HFFc6 (cell line): ENCODE data around the gene SLC39A11. TPM values are rescaled to one million over a fixed set of nuclear protein-coding genes. Genes with fewer than 3 reads are reported as not detected.

Experiments
- DNase-seq: peaks from one replicate; pipeline ENCODE4 v3.0.0-alpha.2; 2018
- H3K27ac Mint-ChIP-seq: 2 replicates; pipeline ENCODE4 v1.8.0; 2020; ENCODE audit warnings: mild to moderate bottlenecking, mixed read lengths
- H3K27me3 Mint-ChIP-seq: 2 replicates; pipeline ENCODE4 v1.8.0; 2021; ENCODE audit warnings: mild to moderate bottlenecking, moderate library complexity, mixed read lengths; ENCODE audit not compliant: insufficient read depth
- H3K36me3 Mint-ChIP-seq: 2 replicates; pipeline ENCODE4 v1.8.0; 2021; ENCODE audit warnings: low read depth, mixed read lengths
- H3K4me1 Mint-ChIP-seq: 2 replicates; pipeline ENCODE4 v1.8.0; 2020; ENCODE audit warnings: low read depth, mixed read lengths
- H3K4me3 Mint-ChIP-seq: 2 replicates; pipeline ENCODE4 v1.8.0; 2020; ENCODE audit warnings: mild to moderate bottlenecking, moderate library complexity, mixed read lengths
- H3K9me3 Mint-ChIP-seq: 2 replicates; pipeline ENCODE4 v1.8.0; 2020; ENCODE audit warnings: mild to moderate bottlenecking, mixed read lengths
- total RNA-seq, 6 experiments: library from RNA; stranded (reverse); fragmentation: NEBNext Ultra II Directional; extraction: Animal tissue kit (Norgen Biotek cat#: 25700); gene quantifications; 2 replicates in 1 of 6; 3 replicates in 5 of 6; pipeline ENCODE4 v1.2.3, GENCODE V29; 2021
- TF ChIP-seq, protein P1 (sequence below): fragments of 200-600 bp; sonication (generic); IDR thresholded peaks from 2 replicates; pipeline ENCODE4 v1.5.0; 2021; ENCODE audit warnings: antibody characterized with exemption, mild to moderate bottlenecking

SLC39A11 gene
- total RNA-seq, 6 experiments from 2014 or later: 29.7 to 40.6 (median 34.9) TPM

DNA sequence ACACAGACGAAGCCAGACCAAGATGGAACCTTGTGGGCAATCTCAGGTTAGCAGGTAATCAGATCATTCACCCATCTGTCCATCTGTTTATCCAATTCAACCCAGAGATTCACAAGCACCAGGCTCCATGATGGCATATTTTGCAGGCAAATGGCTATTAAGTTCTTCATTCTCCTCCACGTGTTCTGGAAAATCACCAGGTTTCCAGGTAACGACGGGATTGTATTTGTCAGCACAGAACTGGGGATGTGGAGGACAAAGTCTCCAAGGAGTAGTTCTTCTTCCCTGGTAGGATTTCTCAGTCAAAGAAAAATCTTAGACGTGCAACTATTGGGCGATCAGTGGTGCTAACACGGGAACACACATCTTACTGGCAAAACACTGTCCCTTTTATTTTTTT, 368.8 kb downstream of the SLC39A11 start:
- Mint-ChIP-seq H3K36me3 (peaks cover 4% of the 10 kb centered on the region; the same call in 1 of the 2 replicates), H3K4me3 (no peak overlapping the region), H3K4me1 (peaks cover 44% of the 10 kb centered on the region), H3K9me3 (no peaks in the 10 kb centered on the region), H3K27me3 (peaks cover 3% of the 10 kb centered on the region), H3K27ac (peak overlapping the region; percentile 61; the same call in 1 of the 2 replicates)
- TF ChIP-seq, protein P1, sequence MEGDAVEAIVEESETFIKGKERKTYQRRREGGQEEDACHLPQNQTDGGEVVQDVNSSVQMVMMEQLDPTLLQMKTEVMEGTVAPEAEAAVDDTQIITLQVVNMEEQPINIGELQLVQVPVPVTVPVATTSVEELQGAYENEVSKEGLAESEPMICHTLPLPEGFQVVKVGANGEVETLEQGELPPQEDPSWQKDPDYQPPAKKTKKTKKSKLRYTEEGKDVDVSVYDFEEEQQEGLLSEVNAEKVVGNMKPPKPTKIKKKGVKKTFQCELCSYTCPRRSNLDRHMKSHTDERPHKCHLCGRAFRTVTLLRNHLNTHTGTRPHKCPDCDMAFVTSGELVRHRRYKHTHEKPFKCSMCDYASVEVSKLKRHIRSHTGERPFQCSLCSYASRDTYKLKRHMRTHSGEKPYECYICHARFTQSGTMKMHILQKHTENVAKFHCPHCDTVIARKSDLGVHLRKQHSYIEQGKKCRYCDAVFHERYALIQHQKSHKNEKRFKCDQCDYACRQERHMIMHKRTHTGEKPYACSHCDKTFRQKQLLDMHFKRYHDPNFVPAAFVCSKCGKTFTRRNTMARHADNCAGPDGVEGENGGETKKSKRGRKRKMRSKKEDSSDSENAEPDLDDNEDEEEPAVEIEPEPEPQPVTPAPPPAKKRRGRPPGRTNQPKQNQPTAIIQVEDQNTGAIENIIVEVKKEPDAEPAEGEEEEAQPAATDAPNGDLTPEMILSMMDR: no peak
- no peak for DNase-seq

DNA sequence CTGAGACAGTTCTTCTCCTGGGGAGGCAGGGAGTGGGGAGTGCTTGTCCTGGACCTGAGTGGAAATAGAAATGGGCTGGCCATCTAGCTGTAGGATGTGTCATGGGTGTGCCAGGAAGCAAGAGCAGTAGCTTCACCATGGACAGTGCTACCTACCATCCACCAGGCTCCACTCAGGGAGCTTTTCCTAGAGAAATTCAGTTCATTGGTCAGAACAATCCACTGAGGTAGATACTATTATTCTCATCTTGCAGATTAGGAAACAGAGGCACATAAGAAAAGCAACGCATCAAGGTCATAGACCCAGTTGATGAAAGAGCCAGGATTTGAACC, 372.0 kb downstream of the SLC39A11 start:
- H3K36me3 Mint-ChIP-seq: peaks cover 4% of the 10 kb centered on the region; the same call in 1 of the 2 replicates
- no peak overlapping the region for H3K27ac Mint-ChIP-seq
- no peaks in the 10 kb centered on the region for H3K9me3 Mint-ChIP-seq
- DNase-seq: no peak
- H3K4me1 Mint-ChIP-seq: peaks cover 46% of the 10 kb centered on the region
- H3K4me3 Mint-ChIP-seq: no peak overlapping the region
- peaks cover 3% of the 10 kb centered on the region; the same call in 1 of the 2 replicates for H3K27me3 Mint-ChIP-seq
- TF ChIP-seq, protein P1: no peak

DNA sequence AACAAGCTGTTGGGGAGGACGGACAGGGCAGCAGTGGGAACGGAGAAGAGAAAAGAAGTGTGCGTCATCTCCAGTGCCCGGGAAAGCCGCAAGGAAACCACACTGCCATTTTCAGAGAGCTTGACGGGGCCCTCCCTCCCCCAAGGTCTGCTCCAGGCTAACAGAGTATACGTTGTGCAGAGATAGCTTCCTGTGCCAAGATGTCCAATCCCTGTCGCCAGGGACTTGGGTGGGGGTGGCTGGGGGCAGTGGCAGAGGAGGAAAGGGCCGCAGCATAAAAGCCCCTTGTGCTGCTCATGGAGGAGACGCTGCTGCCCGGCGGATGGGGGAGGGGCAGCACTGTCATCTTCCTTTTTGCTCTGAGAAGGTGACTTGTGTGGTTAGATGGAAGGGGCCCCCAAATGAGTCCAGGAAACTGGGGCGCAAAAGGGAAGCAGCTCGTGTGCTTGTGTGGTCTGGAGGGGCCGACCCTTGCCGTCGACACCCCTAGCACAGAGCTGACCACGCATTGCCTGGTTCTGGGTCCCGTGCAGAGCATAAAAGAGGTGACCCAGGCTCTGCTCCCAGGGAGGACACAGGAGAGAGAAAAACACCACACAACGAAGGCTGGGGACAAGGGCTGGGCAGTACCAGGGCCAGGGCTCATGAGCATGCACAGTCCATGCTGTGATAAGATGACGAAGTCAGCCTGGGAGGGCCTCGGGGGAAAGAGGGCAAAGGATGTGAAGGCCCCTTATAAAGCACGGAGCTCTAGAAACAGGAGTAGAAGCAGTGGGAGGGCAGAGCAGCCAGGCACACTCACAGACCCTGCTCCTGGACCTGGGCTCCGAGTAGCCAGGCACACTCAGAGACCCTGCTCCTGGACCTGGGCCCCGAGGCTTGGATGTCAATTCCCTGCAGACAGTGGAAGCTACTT, 372.7 kb downstream of the SLC39A11 start:
- Mint-ChIP-seq H3K36me3 (peaks cover 7% of the 10 kb centered on the region; the same call in 1 of the 2 replicates), H3K4me1 (peaks cover 46% of the 10 kb centered on the region), H3K27me3 (peaks cover 3% of the 10 kb centered on the region; the same call in 1 of the 2 replicates), H3K9me3 (no peaks in the 10 kb centered on the region), H3K4me3 (no peak overlapping the region), H3K27ac (no peak overlapping the region)
- no peak for DNase-seq
- TF ChIP-seq, protein P1: no peak

DNA sequence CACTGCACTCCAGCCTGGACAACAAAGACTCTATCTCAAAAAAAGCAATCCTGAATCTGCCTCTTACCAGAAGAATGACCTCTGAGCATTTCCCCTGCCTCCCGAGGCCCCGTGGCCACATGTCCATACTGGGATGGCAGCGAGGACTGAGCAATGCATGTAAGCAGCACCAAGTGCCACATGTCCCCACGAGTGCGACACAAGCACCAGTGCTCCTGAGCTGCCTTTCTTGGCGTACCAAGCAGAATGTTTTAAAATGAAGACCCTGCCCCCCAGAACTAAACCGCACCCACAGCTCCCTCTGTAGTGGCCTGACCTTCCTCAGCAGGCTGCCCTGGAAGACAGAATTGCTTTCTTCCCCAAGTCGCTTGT, 373.3 kb downstream of the SLC39A11 start:
- Mint-ChIP-seq H3K4me3 (no peak overlapping the region), H3K36me3 (peaks cover 7% of the 10 kb centered on the region; the same call in 1 of the 2 replicates), H3K9me3 (no peaks in the 10 kb centered on the region), H3K27ac (no peak overlapping the region), H3K4me1 (peaks cover 39% of the 10 kb centered on the region), H3K27me3 (peaks cover 3% of the 10 kb centered on the region; the same call in 1 of the 2 replicates)
- no peak for DNase-seq
- TF ChIP-seq, protein P1: no peak

DNA sequence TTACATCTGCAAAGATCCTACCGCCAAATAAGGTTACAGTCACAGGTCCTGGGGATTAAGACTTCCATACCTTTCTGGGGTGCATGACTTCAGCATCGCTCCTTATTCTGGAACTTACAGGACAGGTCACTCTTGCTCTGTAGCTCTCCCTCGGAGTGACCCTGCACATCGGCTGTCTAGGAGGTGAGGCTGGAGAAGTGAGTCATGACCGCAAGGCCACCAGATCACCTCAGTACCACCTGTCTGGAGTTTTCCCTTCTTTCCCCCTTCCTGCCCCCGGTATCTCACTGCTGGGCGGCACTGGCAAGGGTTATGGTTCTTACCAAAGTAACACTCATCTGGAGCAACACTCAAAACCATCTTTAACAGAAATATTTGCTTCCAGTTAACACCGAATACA, 374.8 kb downstream of the SLC39A11 start:
- Mint-ChIP-seq H3K27me3 (no peaks in the 10 kb centered on the region; the same call in 1 of the 2 replicates), H3K9me3 (no peaks in the 10 kb centered on the region), H3K36me3 (peaks cover 4% of the 10 kb centered on the region; the same call in 1 of the 2 replicates), H3K27ac (peak overlapping the region; percentile 69; the same call in 1 of the 2 replicates), H3K4me3 (no peak overlapping the region), H3K4me1 (peaks cover 28% of the 10 kb centered on the region)
- TF ChIP-seq, protein P1: no peak
- no peak for DNase-seq
